ENCODE data around the gene ADCY1. TPM values are rescaled to one million over a fixed set of nuclear protein-coding genes. Genes with fewer than 3 reads are reported as not detected.
A peak's percentile ranks its signal among the peaks of the same experiment; 100 is the strongest.
"Not testable (repeated sequence)": the region's sequence is repeated elsewhere in the genome, so short reads cannot be mapped to it uniquely, and the experiment has no call there.

Gene ADCY1
- total RNA-seq, 1 donor from 2014 or later, result 9.4 TPM

GRCh38 chr7:45762225-45762994, 188.2 kb downstream of the ADCY1 start:
- peaks cover 14% of the 10 kb centered on the region for H3K36me3 Mint-ChIP-seq (ENCODE audit: low read depth)
- H3K27ac Mint-ChIP-seq; H3K27me3 Mint-ChIP-seq (ENCODE audit: low read depth); DNase-seq (ENCODE audit: low spot score); H3K9me3 Mint-ChIP-seq; H3K4me3 Mint-ChIP-seq (ENCODE audit: low read depth); intact Hi-C loops (cut with micrococcal nuclease): not testable (repeated sequence)
- peaks cover 17% of the 10 kb centered on the region for H3K4me1 Mint-ChIP-seq (ENCODE audit: low read depth)

GRCh38 chr7:45768516-45769394, 194.6 kb downstream of the ADCY1 start:
- intact Hi-C loops (cut with micrococcal nuclease); H3K36me3 Mint-ChIP-seq (ENCODE audit: low read depth); H3K27me3 Mint-ChIP-seq (ENCODE audit: low read depth); H3K4me1 Mint-ChIP-seq (ENCODE audit: low read depth); H3K9me3 Mint-ChIP-seq: not testable (repeated sequence)
- Mint-ChIP-seq H3K4me3 (ENCODE audit: low read depth) (peak overlapping the region; percentile 91), H3K27ac (peak overlapping the region; percentile 97)
- DNase-seq (ENCODE audit: low spot score), result peak; percentile 97

- H3K4me1 Mint-ChIP-seq (ENCODE audit: low read depth); intact Hi-C loops (cut with micrococcal nuclease); H3K9me3 Mint-ChIP-seq; H3K36me3 Mint-ChIP-seq (ENCODE audit: low read depth); DNase-seq (ENCODE audit: low spot score); H3K27me3 Mint-ChIP-seq (ENCODE audit: low read depth): not testable (repeated sequence)
- Mint-ChIP-seq H3K4me3 (ENCODE audit: low read depth) (peak overlapping the region; percentile 91), H3K27ac (peak overlapping the region; percentile 97)
Observed at GRCh38 chr7:45769626-45770025, 195.5 kb downstream of the ADCY1 start.

All from activated T-helper 2 cell treated with anti-CD3 and anti-CD28 coated beads, Interferon-gamma antibody, Interleukin-2, Interleukin-4, amounts not matched to agents 10 μg/mL and 5 μg/mL and 100 μg/mL, durations not matched to agents 14 hours and 24 hours and 36 hours (primary cell).